DOHH2 (cell line): ENCODE measurements around the gene GMPR.

Experiments used
- EZH2phosphoT487 ChIP-seq: fragments of 200-600 bp; sonication (generic); IDR thresholded peaks from 2 replicates; pipeline ENCODE4 v1.6.1; 2017; ENCODE audit warnings: borderline replicate concordance, mild to moderate bottlenecking, antibody characterized with exemption, low read length, moderate library complexity, mixed read lengths
- TF ChIP-seq, protein P1 (sequence below): fragments of 200-600 bp; sonication (generic); IDR thresholded peaks from one replicate; pipeline ENCODE4 v1.5.1; 2014; ENCODE audit warnings: antibody characterized with exemption, mild to moderate bottlenecking, low read depth, low read length; ENCODE audit not compliant: poor library complexity, severe bottlenecking

DNA sequence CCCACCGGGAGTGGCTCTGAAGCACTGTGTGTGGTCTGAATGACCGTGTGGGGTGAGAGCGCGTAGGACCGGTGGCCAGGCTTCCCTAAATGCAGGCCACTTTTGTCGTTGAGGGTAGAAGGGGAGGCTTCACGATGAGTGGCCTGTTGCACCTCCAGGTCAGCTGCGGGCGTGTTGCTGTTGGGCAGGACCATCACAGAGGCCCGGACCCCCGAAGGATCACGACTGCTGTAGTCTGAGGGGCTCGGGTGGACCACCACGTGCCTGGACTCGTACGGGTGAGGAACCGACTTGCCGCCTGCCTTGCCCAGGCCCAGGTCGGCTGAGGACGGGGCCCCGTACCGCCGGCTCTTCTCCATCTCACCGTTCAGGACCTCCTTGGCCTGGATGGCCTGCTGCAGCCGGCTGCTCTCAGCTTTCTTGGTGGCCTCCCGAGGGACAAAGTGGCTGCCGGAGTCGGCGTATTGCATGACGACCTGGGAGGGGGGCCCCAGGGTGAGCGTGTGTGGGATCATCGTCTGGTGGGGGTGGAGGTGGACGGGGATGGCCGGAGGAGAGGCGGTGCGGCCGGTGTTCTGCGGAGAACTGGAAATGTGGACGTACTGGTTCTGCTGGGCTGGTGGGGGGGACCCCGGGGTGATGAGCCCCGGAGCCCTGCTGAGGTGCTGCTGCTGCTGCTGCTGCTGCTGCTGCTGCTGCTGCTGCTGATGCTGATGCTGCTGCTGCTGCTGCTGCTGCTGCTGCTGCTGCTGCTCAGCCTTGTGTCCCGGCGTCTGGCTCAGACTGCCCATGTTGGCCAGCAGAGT, 88.8 kb downstream of the GMPR start:
- TF ChIP-seq, protein P1, sequence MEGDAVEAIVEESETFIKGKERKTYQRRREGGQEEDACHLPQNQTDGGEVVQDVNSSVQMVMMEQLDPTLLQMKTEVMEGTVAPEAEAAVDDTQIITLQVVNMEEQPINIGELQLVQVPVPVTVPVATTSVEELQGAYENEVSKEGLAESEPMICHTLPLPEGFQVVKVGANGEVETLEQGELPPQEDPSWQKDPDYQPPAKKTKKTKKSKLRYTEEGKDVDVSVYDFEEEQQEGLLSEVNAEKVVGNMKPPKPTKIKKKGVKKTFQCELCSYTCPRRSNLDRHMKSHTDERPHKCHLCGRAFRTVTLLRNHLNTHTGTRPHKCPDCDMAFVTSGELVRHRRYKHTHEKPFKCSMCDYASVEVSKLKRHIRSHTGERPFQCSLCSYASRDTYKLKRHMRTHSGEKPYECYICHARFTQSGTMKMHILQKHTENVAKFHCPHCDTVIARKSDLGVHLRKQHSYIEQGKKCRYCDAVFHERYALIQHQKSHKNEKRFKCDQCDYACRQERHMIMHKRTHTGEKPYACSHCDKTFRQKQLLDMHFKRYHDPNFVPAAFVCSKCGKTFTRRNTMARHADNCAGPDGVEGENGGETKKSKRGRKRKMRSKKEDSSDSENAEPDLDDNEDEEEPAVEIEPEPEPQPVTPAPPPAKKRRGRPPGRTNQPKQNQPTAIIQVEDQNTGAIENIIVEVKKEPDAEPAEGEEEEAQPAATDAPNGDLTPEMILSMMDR: no peak
- TF ChIP-seq EZH2phosphoT487: no peak
